K562 (cell line): Measurements from ENCODE around the gene ANXA7. TPM values are rescaled to one million over a fixed set of nuclear protein-coding genes. Genes with fewer than 3 reads are reported as not detected.

Experiments
- polyA plus RNA-seq, 8 experiments: library from polyadenylated mRNA; depleted of rRNA in 4 of 8; stranded (reverse) in 5 of 8; unstranded in 3 of 8; fragments of >200 nt; fragmentation: Nextera tagmentation in 2 of 8; fragmentation: Illumina TruSeq in 1 of 8; extraction: Ambion mirVana in 2 of 8; extraction: Trizol in 1 of 8; gene quantifications; 2 replicates each; pipeline versions ENCODE4 v1.2.1 to v1.2.3, GENCODE V29; 2011 to 2014; ENCODE audit warnings: inconsistent platforms in 1 of 8, missing spikeins in 1 of 8
- small RNA-seq: library from RNA; depleted of rRNA; stranded (forward); fragments of <200 nt; gene quantifications from one replicate; pipeline ENCODE3, GENCODE V24; 2014
- total RNA-seq, 7 experiments: library from RNA; depleted of rRNA in 6 of 7; stranded (reverse); fragments of >200 nt in 6 of 7; fragmentation: Illumina TruSeq in 2 of 7; extraction: Trizol in 2 of 7; gene quantifications; 2 replicates each; pipeline versions ENCODE4 v1.2.1 to v1.2.3, GENCODE V29; 2011 to 2021; ENCODE audit warnings: low replicate concordance in 1 of 7

The ANXA7 gene
- total and polyA plus RNA-seq, 9 of the 15 experiments (the other 6 are each of a cell fraction or from before 2014, with no cell fraction given) = 81.6 to 157 (median 122) TPM

Small RNA genes within 50 kb of the gene (small RNA-seq; reads per million reads assigned to genes)
- not detected for gene RF00019

Other genes starting within 250 kb of the ANXA7 start
Only the 7 nearest of the 10 such genes appear.
- gene DNAJC9, start 166.8 kb downstream of the ANXA7 start, total RNA-seq (2014; rRNA removed) = 118 and 132 TPM in 2 replicates
- gene DNAJC9, start 166.8 kb downstream of the ANXA7 start, total RNA-seq (2014; rRNA removed; fragmentation: Illumina TruSeq; extraction: Trizol) = 133 and 149 TPM in 2 replicates
- gene DNAJC9, start 166.8 kb downstream of the ANXA7 start, total RNA-seq (2015; rRNA removed; fragmentation: Illumina TruSeq; extraction: Trizol) = 119 and 124 TPM in 2 replicates
- 97.6 and 101 TPM in 2 replicates for gene DNAJC9, start 166.8 kb downstream of the ANXA7 start, total RNA-seq (2021)
- gene DNAJC9, start 166.8 kb downstream of the ANXA7 start, polyA plus RNA-seq (2011; rRNA removed) = 75.0 and 97.8 TPM in 2 replicates
- 100 and 102 TPM in 2 replicates for gene DNAJC9, start 166.8 kb downstream of the ANXA7 start, polyA plus RNA-seq (2014; fragmentation: Illumina TruSeq; extraction: Trizol)
- gene DNAJC9, start 166.8 kb downstream of the ANXA7 start, polyA plus RNA-seq (2014; fragmentation: Nextera tagmentation; extraction: Ambion mirVana) = 10 to 100 TPM; 66.7 to 80.2 TPM
- gene DNAJC9, start 166.8 kb downstream of the ANXA7 start, polyA plus RNA-seq (2014; rRNA removed) = 111 and 121 TPM in 2 replicates
- 120 and 170 TPM in 2 replicates for gene MRPS16, start 161.4 kb downstream of the ANXA7 start, total RNA-seq (2014; rRNA removed)
- gene MRPS16, start 161.4 kb downstream of the ANXA7 start, total RNA-seq (2014; rRNA removed; fragmentation: Illumina TruSeq; extraction: Trizol) = 177 and 186 TPM in 2 replicates
- 152 and 166 TPM in 2 replicates for gene MRPS16, start 161.4 kb downstream of the ANXA7 start, total RNA-seq (2015; rRNA removed; fragmentation: Illumina TruSeq; extraction: Trizol)
- gene MRPS16, start 161.4 kb downstream of the ANXA7 start, total RNA-seq (2021) = 237 and 239 TPM in 2 replicates
- gene MRPS16, start 161.4 kb downstream of the ANXA7 start, polyA plus RNA-seq (2011; rRNA removed) = 159 and 168 TPM in 2 replicates
- 120 and 141 TPM in 2 replicates for gene MRPS16, start 161.4 kb downstream of the ANXA7 start, polyA plus RNA-seq (2014; fragmentation: Illumina TruSeq; extraction: Trizol)
- 10 to 100 TPM; 65.0 to 99.7 TPM for gene MRPS16, start 161.4 kb downstream of the ANXA7 start, polyA plus RNA-seq (2014; fragmentation: Nextera tagmentation; extraction: Ambion mirVana)
- gene MRPS16, start 161.4 kb downstream of the ANXA7 start, polyA plus RNA-seq (2014; rRNA removed) = 146 and 191 TPM in 2 replicates
- 0.27 and 0.45 TPM in 2 replicates for gene CFAP70, start 55.2 kb downstream of the ANXA7 start, total RNA-seq (2014; rRNA removed)
- gene CFAP70, start 55.2 kb downstream of the ANXA7 start, total RNA-seq (2014; rRNA removed; fragmentation: Illumina TruSeq; extraction: Trizol) = 1.2 and 1.4 TPM in 2 replicates
- gene CFAP70, start 55.2 kb downstream of the ANXA7 start, total RNA-seq (2015; rRNA removed; fragmentation: Illumina TruSeq; extraction: Trizol) = 1.4 and 1.6 TPM in 2 replicates
- 0.86 and 0.92 TPM in 2 replicates for gene CFAP70, start 55.2 kb downstream of the ANXA7 start, total RNA-seq (2021)
- 0.82 and 2.2 TPM in 2 replicates for gene CFAP70, start 55.2 kb downstream of the ANXA7 start, polyA plus RNA-seq (2011; rRNA removed)
- gene CFAP70, start 55.2 kb downstream of the ANXA7 start, polyA plus RNA-seq (2014; fragmentation: Illumina TruSeq; extraction: Trizol) = 0.76 and 1.6 TPM in 2 replicates
- gene CFAP70, start 55.2 kb downstream of the ANXA7 start, polyA plus RNA-seq (2014; fragmentation: Nextera tagmentation; extraction: Ambion mirVana) = under 1 TPM; 0.52 to 0.60 TPM
- 1.1 and 1.3 TPM in 2 replicates for gene CFAP70, start 55.2 kb downstream of the ANXA7 start, polyA plus RNA-seq (2014; rRNA removed)
- 0.77 and 0.90 TPM in 2 replicates for gene MSS51, start 19.5 kb upstream of the ANXA7 start, total RNA-seq (2014; rRNA removed)
- 0.89 and 1.3 TPM in 2 replicates for gene MSS51, start 19.5 kb upstream of the ANXA7 start, total RNA-seq (2014; rRNA removed; fragmentation: Illumina TruSeq; extraction: Trizol)
- gene MSS51, start 19.5 kb upstream of the ANXA7 start, total RNA-seq (2015; rRNA removed; fragmentation: Illumina TruSeq; extraction: Trizol) = 1.2 TPM in 2 replicates
- 1.1 and 1.3 TPM in 2 replicates for gene MSS51, start 19.5 kb upstream of the ANXA7 start, total RNA-seq (2021)
- gene MSS51, start 19.5 kb upstream of the ANXA7 start, polyA plus RNA-seq (2011; rRNA removed) = 1.8 and 2.6 TPM in 2 replicates
- gene MSS51, start 19.5 kb upstream of the ANXA7 start, polyA plus RNA-seq (2014; fragmentation: Illumina TruSeq; extraction: Trizol) = 0.71 and 1.1 TPM in 2 replicates
- gene MSS51, start 19.5 kb upstream of the ANXA7 start, polyA plus RNA-seq (2014; fragmentation: Nextera tagmentation; extraction: Ambion mirVana) = under 1 TPM; 0.28 to 0.49 TPM
- 1.2 and 1.5 TPM in 2 replicates for gene MSS51, start 19.5 kb upstream of the ANXA7 start, polyA plus RNA-seq (2014; rRNA removed)
- gene PPP3CB, start 82.0 kb upstream of the ANXA7 start, total RNA-seq (2014; rRNA removed) = 9.6 and 9.9 TPM in 2 replicates
- 19.0 and 20.1 TPM in 2 replicates for gene PPP3CB, start 82.0 kb upstream of the ANXA7 start, total RNA-seq (2014; rRNA removed; fragmentation: Illumina TruSeq; extraction: Trizol)
- 15.6 and 16.0 TPM in 2 replicates for gene PPP3CB, start 82.0 kb upstream of the ANXA7 start, total RNA-seq (2015; rRNA removed; fragmentation: Illumina TruSeq; extraction: Trizol)
- gene PPP3CB, start 82.0 kb upstream of the ANXA7 start, total RNA-seq (2021) = 25.6 and 26.8 TPM in 2 replicates
- gene PPP3CB, start 82.0 kb upstream of the ANXA7 start, polyA plus RNA-seq (2011; rRNA removed) = 11.9 and 17.8 TPM in 2 replicates
- gene PPP3CB, start 82.0 kb upstream of the ANXA7 start, polyA plus RNA-seq (2014; fragmentation: Illumina TruSeq; extraction: Trizol) = 22.6 and 27.6 TPM in 2 replicates
- gene PPP3CB, start 82.0 kb upstream of the ANXA7 start, polyA plus RNA-seq (2014; fragmentation: Nextera tagmentation; extraction: Ambion mirVana) = 10 to 100 TPM; 10.8 to 13.7 TPM
- gene PPP3CB, start 82.0 kb upstream of the ANXA7 start, polyA plus RNA-seq (2014; rRNA removed) = 18.1 and 19.4 TPM in 2 replicates
- 13.0 and 13.2 TPM in 2 replicates for gene USP54, start 177.3 kb upstream of the ANXA7 start, total RNA-seq (2014; rRNA removed)
- 19.5 and 19.9 TPM in 2 replicates for gene USP54, start 177.3 kb upstream of the ANXA7 start, total RNA-seq (2014; rRNA removed; fragmentation: Illumina TruSeq; extraction: Trizol)
- gene USP54, start 177.3 kb upstream of the ANXA7 start, total RNA-seq (2015; rRNA removed; fragmentation: Illumina TruSeq; extraction: Trizol) = 15.6 and 16.9 TPM in 2 replicates
- gene USP54, start 177.3 kb upstream of the ANXA7 start, total RNA-seq (2021) = 19.6 and 20.7 TPM in 2 replicates
- 36.2 and 40.1 TPM in 2 replicates for gene USP54, start 177.3 kb upstream of the ANXA7 start, polyA plus RNA-seq (2011; rRNA removed)
- 16.3 and 21.7 TPM in 2 replicates for gene USP54, start 177.3 kb upstream of the ANXA7 start, polyA plus RNA-seq (2014; fragmentation: Illumina TruSeq; extraction: Trizol)
- gene USP54, start 177.3 kb upstream of the ANXA7 start, polyA plus RNA-seq (2014; fragmentation: Nextera tagmentation; extraction: Ambion mirVana) = 1 to 10 TPM; 3.8 to 7.6 TPM
- gene USP54, start 177.3 kb upstream of the ANXA7 start, polyA plus RNA-seq (2014; rRNA removed) = 11.9 and 14.6 TPM in 2 replicates
- not detected in 2 replicates for gene MYOZ1, start 227.4 kb upstream of the ANXA7 start, total RNA-seq (2014; rRNA removed)
- not detected in 2 replicates for gene MYOZ1, start 227.4 kb upstream of the ANXA7 start, total RNA-seq (2014; rRNA removed; fragmentation: Illumina TruSeq; extraction: Trizol)
- gene MYOZ1, start 227.4 kb upstream of the ANXA7 start, total RNA-seq (2015; rRNA removed; fragmentation: Illumina TruSeq; extraction: Trizol) = 0.18 and 0.23 TPM in 2 replicates
- gene MYOZ1, start 227.4 kb upstream of the ANXA7 start, total RNA-seq (2021) = not detected in 2 replicates
- 0.06 and 0.09 TPM in 2 replicates for gene MYOZ1, start 227.4 kb upstream of the ANXA7 start, polyA plus RNA-seq (2011; rRNA removed)
- gene MYOZ1, start 227.4 kb upstream of the ANXA7 start, polyA plus RNA-seq (2014; fragmentation: Illumina TruSeq; extraction: Trizol) = 0.10 TPM in 1 of 2 replicates, not detected in the other
- gene MYOZ1, start 227.4 kb upstream of the ANXA7 start, polyA plus RNA-seq (2014; fragmentation: Nextera tagmentation; extraction: Ambion mirVana) = under 1 TPM in 1 of 2 experiments, not detected in 1; 0.03 TPM
- gene MYOZ1, start 227.4 kb upstream of the ANXA7 start, polyA plus RNA-seq (2014; rRNA removed) = 0.09 and 0.11 TPM in 2 replicates